IMR-90 (cell line): ENCODE measurements around the gene TGM2. TPM values are rescaled to one million over a fixed set of nuclear protein-coding genes. Genes with fewer than 3 reads are reported as not detected.

Experiments used
- CHD1 ChIP-seq: IDR thresholded peaks from 2 replicates; pipeline ENCODE4 v1.6.1; 2012; ENCODE audit warnings: low read depth, low read length, improper control_type of control experiment
- NFE2L2 ChIP-seq: fragments of 150-350 bp; IDR thresholded peaks from 2 replicates; pipeline ENCODE4 v1.6.1; 2016; ENCODE audit warnings: low read depth, mild to moderate bottlenecking, low read length
- polyA plus RNA-seq, 3 experiments: library from polyadenylated mRNA; depleted of rRNA; stranded (reverse); fragments of >200 nt; gene quantifications; 2 replicates each; pipeline ENCODE4 v1.2.3, GENCODE V29; 2012; ENCODE audit warnings: low replicate concordance in 1 of 3
- total RNA-seq: library from RNA; depleted of rRNA; stranded (reverse); fragments of >200 nt; gene quantifications from 2 replicates; pipeline ENCODE4 v1.2.3, GENCODE V29; 2012
- TF ChIP-seq, protein P1 (sequence below): conservative IDR thresholded peaks from 2 replicates; pipeline ENCODE4 v1.5.1; 2012; ENCODE audit warnings: mild to moderate bottlenecking, low read depth, low read length, improper control_type of control experiment
- TF ChIP-seq, protein P2 (sequence below): fragments of 150-350 bp; IDR thresholded peaks from 2 replicates; pipeline ENCODE4 v1.6.1; 2016; ENCODE audit warnings: low read depth, mild to moderate bottlenecking, low read length, moderate library complexity, borderline replicate concordance

The TGM2 gene
- total and polyA plus RNA-seq, 2 of the 4 experiments (the other 2 are of a cell fraction): 239 to 268 TPM

DNA sequence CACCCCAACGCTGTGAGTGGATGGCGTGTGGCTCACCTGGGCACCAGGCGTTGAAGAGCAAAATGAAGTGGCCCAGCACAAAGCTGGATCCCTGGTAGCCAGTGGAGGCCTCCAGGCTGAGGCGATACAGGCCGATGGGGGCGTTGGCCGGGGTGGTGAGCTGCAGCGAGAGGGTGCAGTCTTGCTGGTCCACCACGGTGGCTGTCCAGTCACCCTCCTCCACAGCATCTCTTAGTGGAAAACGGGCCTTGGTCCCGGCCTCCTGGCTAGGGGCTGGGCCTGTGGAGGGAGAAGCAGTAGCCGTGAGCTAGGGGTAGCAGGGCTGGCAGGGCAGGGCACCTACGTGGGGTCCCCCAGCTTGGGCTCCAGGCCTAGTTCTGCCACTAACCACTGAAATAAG, 9.3 kb downstream of the TGM2 start (continued):
- TF ChIP-seq, protein P1, sequence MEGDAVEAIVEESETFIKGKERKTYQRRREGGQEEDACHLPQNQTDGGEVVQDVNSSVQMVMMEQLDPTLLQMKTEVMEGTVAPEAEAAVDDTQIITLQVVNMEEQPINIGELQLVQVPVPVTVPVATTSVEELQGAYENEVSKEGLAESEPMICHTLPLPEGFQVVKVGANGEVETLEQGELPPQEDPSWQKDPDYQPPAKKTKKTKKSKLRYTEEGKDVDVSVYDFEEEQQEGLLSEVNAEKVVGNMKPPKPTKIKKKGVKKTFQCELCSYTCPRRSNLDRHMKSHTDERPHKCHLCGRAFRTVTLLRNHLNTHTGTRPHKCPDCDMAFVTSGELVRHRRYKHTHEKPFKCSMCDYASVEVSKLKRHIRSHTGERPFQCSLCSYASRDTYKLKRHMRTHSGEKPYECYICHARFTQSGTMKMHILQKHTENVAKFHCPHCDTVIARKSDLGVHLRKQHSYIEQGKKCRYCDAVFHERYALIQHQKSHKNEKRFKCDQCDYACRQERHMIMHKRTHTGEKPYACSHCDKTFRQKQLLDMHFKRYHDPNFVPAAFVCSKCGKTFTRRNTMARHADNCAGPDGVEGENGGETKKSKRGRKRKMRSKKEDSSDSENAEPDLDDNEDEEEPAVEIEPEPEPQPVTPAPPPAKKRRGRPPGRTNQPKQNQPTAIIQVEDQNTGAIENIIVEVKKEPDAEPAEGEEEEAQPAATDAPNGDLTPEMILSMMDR: no peak
- TF ChIP-seq NFE2L2 (no peak), CHD1 (no peak)
- TF ChIP-seq, protein P2, sequence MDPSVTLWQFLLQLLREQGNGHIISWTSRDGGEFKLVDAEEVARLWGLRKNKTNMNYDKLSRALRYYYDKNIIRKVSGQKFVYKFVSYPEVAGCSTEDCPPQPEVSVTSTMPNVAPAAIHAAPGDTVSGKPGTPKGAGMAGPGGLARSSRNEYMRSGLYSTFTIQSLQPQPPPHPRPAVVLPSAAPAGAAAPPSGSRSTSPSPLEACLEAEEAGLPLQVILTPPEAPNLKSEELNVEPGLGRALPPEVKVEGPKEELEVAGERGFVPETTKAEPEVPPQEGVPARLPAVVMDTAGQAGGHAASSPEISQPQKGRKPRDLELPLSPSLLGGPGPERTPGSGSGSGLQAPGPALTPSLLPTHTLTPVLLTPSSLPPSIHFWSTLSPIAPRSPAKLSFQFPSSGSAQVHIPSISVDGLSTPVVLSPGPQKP: no peak
